Measurements from ENCODE around the gene SBF2.

Gene SBF2

DNA sequence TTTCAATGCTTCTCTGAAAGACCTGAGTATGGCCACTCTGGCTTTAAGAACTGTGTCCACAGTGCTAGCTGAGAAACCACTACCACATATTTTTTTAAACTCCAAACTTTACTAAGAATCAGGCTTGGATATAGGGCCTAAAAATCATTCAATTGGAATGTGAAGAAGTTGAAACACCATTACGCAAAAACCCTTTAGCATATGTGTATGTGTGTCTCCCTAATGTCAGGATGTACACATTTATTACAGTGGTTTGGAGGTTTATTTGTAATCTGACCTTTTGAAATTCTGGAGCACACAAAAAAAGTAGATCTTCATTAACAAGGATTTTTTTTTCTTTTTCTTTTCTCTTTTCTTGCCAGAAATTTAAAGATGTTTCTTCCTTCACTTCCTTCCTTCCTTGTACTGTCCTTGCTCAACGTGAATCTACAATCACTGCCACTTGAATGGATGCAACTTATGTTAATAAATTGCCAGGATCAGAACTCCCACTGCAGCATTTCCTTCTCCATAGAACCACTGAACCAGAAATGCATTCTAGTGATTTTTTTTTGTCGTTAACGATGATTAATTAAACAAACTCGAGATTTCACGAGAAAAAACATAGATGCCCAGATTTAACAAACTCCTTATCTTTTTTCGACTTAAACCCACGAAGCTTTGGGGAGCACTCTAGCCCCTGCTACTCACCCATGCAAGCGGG lies 7.8 kb upstream of the SBF2 start:
- DNase-seq (ENCODE audit: low read depth), result no peak

- DNase-seq (ENCODE audit: low read depth), result no peak
These were observed 4.3 kb upstream of the SBF2 start for GRCh38 chr11:10298342-10298741.

- no peak for DNase-seq (ENCODE audit: low read depth)
These were observed 1.3 kb upstream of the SBF2 start for GRCh38 chr11:10295064-10295901.

DNA sequence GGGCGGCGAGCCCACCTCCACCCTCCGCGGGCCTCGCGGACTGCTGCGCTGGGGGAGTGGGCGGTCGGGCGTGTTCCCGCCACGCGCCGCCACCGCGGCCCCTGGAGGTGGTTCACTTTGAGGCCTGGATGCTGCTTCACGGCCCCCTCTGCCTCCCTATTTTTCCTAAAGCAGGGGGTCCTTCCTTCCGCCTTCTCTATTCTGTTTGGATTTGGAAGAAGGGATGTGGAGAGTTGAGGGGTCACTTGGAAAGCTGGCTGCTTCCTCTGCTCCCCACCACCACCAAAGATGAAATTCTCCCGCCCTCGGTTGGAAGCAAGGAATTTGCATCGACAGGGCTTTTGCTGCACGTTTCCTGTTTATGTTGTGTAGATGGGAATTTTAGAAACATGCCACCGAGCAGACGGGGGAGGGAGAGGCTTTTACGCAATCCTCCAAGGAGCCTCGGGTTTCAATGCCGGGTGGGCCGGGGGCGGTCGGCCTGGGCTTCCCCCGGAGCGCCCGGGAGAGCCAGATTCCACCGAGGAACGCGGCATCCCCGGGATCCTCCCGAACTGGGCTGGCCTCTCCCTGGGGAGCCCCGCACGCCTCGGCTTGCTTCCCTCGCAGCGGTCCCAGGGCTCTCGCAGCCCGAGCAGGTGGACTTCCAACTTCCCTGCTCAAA lies 403 bp upstream of the SBF2 start:
- no peak for DNase-seq (ENCODE audit: low read depth)

DNA sequence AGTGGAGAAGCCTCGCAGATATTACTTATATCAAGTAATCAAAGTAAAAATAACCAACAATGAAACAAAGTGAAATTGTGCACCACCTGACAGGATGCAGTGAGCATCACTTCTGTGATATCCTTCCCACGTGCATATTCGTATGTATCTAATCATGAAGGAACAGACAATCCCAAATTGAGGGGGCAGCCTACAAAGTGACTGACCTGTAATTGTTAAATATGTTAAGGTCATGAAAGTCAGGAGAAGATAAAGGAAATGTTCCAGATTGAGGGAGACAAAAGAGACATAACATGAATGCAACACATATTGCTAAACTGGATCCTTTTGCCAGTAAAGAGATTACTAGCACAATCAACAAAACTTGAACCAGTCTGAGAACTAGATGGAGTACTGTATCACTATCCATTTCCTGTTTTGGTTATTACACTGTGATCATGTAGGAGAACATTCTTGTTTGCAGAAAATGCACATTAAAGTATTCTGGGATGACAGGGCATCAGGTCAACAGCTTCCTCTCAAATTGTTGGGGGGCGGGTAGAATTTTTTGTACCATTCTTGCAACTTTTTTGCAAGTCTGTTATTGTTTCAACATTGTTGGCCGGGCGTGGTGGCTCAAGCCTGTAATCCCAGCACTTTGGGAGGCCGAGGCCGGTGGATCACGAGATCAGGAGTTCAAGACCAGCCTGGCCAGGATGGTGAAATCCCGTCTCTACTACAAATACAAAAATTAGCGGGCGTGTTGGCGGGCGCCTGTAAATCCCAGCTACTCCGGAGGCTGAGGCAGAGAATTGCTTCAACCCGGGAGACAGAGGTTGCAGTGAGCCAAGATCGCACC lies 2.0 kb downstream of the SBF2 start:
- no peak for DNase-seq (ENCODE audit: low read depth)

DNA sequence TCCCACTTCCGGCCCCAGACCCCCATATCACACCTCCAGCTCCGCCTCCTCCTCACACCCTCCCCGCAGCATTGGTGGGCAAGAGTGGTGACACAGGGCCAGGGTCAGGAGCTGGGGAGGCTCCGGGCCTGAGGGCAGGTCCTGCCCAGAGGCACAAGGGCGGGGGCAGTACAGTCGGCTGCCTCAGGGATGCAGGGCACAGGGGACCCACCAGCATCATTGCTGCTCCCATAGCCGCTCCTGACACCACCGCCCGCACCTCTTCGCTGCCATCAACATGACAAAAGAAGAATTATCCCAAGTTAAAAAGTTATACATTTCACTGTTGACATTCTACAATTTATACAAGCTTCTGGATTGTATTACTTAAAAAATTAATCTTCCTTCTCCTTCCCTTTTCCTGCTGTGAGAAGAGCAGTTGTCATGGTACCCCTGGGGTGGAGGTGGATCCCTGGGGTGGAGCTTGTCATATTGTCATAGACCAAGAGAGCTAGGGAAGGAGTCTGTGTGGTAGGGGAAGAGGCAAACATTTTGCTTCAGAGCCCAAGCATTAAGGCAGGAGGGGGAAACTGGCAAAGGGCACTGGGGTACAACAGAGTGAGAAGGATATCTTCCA lies 4.1 kb downstream of the SBF2 start:
- no peak for DNase-seq (ENCODE audit: low read depth)

- no peak for DNase-seq (ENCODE audit: low read depth)
These were observed 4.9 kb downstream of the SBF2 start for GRCh38 chr11:10288881-10289764.

- no peak for DNase-seq (ENCODE audit: low read depth)
These were observed 6.0 kb downstream of the SBF2 start for GRCh38 chr11:10287766-10288715.

DNA sequence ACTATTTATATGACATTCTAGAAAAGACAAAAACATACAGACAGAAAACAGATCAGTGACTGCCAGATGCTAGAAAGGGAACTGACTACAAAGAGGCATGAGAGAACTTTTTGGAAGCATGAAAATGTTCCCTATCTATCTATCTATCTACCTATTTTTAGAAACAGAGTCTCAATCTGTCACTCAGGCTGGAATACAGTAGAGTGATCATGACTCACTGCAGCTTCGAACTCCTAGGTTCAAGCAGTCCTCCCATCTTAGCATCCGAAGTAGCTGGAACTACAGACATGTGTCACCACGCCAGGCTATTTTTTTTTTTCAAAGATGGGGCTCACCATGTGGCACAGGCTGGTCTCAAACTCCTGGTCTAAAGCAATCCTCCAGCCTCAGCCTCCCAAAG lies 6.9 kb downstream of the SBF2 start:
- DNase-seq (ENCODE audit: low read depth), result no peak

- no peak for DNase-seq (ENCODE audit: low read depth)
These were observed 8.7 kb downstream of the SBF2 start for GRCh38 chr11:10285148-10285802.

GRCh38 chr11:10283991-10284390 lies 10.0 kb downstream of the SBF2 start:
- DNase-seq (ENCODE audit: low read depth), result no peak

DNA sequence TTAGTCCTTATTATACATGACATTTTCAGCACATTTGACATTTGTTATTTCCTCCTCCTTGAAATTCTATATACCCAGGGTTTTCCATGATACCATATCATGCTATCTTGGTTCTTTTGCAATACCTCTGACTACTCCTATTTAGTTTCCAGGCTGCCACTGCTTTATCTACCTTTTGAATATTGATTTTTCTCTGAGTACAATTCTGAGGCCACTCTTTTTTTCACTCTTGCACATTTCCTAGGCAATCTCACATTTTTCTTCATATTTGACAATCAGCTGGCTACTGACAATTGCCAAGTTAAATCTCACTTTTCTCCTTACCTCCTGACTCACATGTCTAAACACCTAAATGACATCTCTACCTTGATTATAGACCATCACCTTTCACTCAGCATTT lies 11.9 kb downstream of the SBF2 start:
- DNase-seq (ENCODE audit: low read depth), result no peak

DNA sequence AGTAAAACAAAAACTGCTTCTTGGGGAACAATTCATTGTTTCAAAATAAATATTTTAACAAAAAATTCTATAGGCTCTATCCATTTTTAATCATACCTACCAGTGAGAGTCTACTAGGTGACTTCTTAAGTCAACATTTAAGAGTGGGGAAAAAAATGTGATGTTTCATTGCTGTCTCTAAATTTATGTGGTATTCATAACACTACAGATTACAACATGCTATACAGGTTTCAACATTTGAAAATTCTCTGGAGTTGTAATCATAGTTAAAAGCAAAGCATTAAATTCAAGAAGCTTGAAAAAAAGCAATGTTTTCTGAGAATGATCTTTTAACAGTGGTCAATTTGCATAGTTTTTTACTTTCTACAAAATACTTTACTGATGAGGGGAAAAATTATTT lies 18.3 kb downstream of the SBF2 start:
- DNase-seq (ENCODE audit: low read depth), result no peak

- no peak for DNase-seq (ENCODE audit: low read depth)
These were observed 19.3 kb downstream of the SBF2 start for GRCh38 chr11:10274726-10275125.

GRCh38 chr11:10273738-10274137 lies 20.3 kb downstream of the SBF2 start:
- no peak for DNase-seq (ENCODE audit: low read depth)

- no peak for DNase-seq (ENCODE audit: low read depth)
These were observed 21.9 kb downstream of the SBF2 start for GRCh38 chr11:10272132-10272531.

DNA sequence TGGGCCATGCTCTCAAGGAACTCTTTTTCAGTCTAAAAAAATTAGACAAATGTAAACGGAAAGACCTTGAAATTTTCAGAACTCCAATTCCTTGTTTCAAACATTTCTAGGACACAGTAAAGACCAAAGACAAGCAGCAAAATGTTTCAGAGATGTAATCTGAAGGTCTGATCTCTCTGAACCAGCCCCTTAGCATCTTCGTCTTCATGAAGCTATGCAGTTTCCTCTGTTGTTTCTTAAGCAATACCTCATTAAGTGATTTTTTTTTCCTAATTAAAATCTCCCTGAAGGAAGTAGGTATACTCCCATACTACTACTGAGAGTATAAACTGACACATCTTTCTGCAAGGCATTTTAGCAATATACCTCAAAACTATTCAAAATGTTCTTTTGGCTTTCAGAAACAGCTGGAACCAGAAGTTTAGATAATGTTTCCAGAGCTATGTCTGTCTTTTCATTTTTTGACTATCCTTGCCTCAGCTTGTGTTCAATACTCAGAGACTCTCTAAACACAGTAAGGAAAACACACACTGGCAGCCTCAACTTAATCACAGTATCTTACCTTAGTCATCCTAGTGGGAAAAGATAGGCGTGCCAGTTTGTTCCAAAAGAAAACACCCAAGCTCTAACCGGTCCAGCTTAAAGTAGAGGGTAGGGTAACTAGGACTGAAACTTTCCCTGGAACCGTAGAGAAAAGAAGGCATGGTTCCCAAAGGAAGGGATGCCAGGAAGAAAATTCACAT lies 25.1 kb downstream of the SBF2 start:
- DNase-seq (ENCODE audit: low read depth), result no peak

- DNase-seq (ENCODE audit: low read depth), result no peak
These were observed 26.2 kb downstream of the SBF2 start for GRCh38 chr11:10267821-10268220.
